NCI-H2196 (cell line): Measurements from ENCODE around the gene PDCL3.

Experiments
- DNase-seq: peaks from one replicate; lab custom pipeline; 2025; ENCODE audit not compliant: unreplicated experiment; lab: John Stamatoyannopoulos, UW

The PDCL3 gene

GRCh38 chr2:100562613-100563406 lies at the start of gene PDCL3:
PDCL3 (plus strand) TSS chr2:100562993; CDS start chr2:100563068, 75 bp downstream.
- DNase-seq, result peak; percentile 98

DNA sequence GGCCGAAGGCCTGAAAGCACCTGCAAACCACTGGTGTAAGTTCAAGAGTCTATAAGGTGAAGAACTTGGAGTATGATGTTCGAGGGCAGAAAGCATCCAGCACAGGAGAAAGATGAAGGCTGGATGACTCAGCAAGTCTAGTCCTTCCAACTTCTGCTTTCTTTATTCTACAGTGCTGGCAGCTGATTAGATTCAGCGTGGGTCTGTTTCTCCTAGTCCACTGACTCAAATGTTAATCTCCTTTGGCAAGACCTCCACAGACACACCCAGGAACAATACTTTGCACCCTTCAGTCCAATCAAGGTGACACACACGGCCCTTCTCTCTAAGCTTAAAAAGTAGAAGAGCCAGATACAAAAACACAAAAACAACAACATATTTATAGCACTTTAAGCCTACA lies 49.1 kb upstream of the PDCL3 start:
- DNase-seq, result no peak

GRCh38 chr2:100517556-100517955 lies 45.2 kb upstream of the PDCL3 start:
- DNase-seq, result no peak

- DNase-seq, result no peak
Observed at GRCh38 chr2:100518801-100519200, 44.0 kb upstream of the PDCL3 start.

GRCh38 chr2:100520224-100520623 lies 42.6 kb upstream of the PDCL3 start:
- no peak for DNase-seq

GRCh38 chr2:100522430-100522829 lies 40.4 kb upstream of the PDCL3 start:
- no peak for DNase-seq

GRCh38 chr2:100524331-100524730 lies 38.5 kb upstream of the PDCL3 start:
- DNase-seq, result no peak

GRCh38 chr2:100526868-100527267 lies 35.9 kb upstream of the PDCL3 start:
- no peak for DNase-seq

DNA sequence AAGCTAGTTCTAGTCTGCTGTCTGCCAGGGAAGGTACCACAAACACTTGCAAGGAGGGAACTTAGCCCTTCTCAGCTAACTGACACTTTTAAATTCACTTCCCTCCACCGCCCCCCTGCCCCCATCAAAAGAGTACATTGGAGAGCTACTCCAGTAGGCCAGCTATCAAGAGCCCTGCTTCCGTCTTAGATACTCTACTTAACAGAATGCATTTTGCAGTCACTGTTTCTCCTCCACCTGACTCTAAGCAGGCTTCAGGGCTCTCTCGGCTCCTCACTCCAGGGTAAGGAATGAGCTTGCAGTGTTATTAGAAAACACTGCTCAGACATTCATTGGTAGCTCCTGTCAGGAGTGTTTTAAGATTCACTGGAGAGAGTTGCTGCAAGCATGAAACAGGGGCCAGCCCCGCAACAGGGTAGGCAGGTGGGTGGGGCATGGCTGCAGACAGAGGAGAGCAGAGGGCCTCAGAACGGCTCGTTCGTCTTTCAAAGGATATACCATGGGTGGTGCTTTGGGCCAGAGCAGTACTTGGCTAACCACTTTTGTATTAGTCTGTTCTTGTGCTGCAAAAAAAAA lies 35.3 kb upstream of the PDCL3 start:
- no peak for DNase-seq

GRCh38 chr2:100529176-100529575 lies 33.6 kb upstream of the PDCL3 start:
- no peak for DNase-seq

DNA sequence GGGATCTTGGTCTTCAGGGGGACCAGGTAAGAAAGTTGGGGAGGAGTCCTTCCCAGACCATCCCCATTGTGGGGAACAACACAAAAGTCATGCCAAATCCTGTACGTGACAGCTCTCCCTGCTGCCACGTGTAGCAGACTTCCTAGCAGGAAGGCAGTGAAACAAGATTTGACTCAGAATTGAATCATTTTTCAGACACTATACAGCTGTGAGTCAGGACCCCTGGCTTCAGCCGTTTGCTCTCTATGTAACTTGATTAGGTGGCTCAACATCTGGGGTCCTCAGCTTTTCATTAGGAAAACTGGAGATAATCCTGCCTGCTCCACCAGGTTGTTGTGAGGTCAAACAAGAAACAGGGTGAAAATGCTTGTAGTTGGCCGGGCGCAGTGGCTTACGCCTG lies 32.9 kb upstream of the PDCL3 start:
- no peak for DNase-seq

DNA sequence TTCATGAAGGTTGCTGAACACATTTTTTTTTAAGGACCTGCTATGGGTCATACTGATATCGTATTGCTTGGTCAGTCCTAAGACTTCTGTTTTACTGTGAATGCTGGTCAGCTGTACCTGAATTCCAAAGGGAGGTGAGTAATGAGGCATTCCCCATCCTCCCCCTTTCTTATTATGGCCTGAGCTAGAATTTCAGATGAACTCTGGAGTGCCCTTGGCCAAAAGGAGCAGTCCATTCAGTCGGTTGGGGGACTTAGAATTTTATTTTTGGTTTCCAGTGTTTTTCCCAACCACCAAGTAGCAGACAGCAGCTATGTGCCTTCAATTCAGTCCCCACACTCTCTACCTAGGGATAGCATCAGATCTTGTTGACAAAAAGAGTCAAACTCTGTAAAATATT lies 26.9 kb upstream of the PDCL3 start:
- no peak for DNase-seq

DNA sequence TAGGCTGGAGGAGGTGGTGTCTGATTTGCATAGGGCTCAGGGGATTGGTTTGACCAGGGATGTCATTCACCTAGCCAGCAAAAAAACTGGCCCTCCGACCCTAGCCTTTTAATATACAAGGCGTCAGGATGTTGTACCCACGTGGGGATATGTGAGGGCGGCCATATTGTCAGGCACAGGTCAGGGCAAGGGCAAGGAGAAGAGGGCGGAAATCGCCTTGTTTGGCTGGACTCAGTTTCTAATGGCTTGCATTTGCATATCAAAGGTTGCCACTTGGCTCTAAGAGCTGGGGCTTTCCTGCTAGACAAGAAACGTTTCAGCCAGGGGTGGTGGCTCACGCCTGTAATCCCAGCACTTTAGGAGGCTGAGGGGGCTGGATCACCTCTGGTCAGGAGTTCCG lies 24.9 kb upstream of the PDCL3 start:
- no peak for DNase-seq

DNA sequence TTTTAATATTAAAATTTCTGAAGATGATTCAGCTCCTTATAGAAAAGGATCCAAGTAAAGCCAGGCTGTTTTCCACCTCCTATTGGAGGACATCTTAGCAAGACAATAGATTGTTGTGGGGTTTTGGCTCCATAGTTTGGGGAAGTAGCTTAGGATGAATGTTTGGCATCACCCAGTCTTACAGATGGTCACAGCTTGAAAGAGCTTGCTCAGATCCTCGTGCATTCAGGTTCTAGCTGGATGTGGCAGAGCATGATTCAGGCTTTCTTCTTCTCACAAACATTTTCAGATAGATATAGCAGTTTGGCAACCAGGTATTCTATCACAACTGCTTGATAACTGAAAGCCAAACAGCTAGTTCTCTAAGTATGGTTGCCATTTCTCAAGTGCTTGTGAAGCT lies 23.6 kb upstream of the PDCL3 start:
- DNase-seq, result no peak

DNA sequence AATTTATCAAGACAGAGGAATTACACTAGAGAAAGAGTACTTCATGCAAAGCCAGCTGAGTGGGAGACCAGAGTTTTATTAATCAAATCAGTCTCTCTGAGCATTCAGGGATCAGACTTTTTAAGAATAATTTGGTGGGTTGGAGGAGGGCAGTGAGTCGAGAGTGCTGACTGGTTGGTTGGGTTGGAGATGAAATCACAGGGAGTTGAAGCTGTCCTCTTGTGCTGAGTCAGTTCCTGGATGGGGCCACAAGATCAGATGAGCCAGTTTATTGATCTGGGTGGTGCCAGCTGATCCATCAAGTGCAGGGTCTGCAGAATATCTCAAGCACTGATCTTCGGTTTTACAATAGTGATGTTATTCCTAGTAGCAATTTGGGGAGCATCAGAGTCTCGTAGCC lies 21.4 kb upstream of the PDCL3 start:
- no peak for DNase-seq

DNA sequence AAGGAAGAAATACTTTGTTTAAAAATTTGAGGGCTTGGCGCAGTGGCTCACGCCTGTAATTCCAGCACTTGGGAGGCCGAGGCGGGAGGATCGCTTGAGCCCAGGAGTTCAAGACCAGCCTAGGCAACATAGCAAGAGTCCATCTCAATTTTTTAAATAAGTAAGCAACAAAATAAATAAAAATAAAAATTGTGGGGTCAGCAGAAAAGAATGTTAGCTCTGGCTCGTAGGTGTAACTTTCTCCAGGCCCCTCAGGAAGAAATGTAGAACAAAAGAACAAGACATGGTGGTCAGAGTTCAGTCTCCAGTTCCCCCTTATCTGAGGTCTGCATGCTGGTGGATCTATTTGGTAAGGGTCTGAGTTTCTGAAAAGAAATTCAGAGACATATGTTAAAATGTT lies 20.4 kb upstream of the PDCL3 start:
- DNase-seq, result no peak

GRCh38 chr2:100544911-100545596 lies 17.7 kb upstream of the PDCL3 start:
- no peak for DNase-seq

GRCh38 chr2:100546469-100546868 lies 16.3 kb upstream of the PDCL3 start:
- no peak for DNase-seq

DNA sequence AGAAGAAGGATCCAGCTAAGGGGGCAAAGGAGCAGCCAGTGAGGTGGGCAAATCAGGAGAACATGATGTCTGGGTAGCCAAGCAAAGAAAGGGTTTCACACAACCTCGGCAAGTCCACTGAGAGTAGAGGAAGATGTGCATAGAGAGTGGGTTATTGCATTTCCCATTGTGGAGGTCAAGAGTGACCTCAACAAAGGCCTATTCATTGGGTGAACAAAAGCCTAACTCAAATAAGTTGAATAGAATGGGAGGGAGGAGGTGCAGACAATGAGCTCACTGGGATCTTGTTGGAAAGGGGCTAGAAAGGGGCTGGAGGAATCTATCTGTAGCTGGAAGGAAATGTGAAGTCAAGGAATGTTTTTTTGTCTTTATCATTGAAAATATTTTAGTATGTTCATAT lies 14.0 kb upstream of the PDCL3 start:
- DNase-seq, result no peak

- no peak for DNase-seq
Observed at GRCh38 chr2:100551303-100551702, 11.5 kb upstream of the PDCL3 start.

- no peak for DNase-seq
Observed at GRCh38 chr2:100554798-100555407, 7.9 kb upstream of the PDCL3 start.

- DNase-seq, result no peak
Observed at GRCh38 chr2:100556746-100557145, 6.0 kb upstream of the PDCL3 start.
